Glutamatergic neuron (in vitro differentiated cells): Measurements from ENCODE around the gene EXOSC5. TPM values are rescaled to one million over a fixed set of nuclear protein-coding genes. Genes with fewer than 3 reads are reported as not detected.
"Not testable (repeated sequence)": the region's sequence is repeated elsewhere in the genome, so short reads cannot be mapped to it uniquely, and the experiment has no call there.

Source experiments
- DNase-seq: peaks from one replicate; pipeline ENCODE4 v3.0.0; 2022
- H3K27ac Mint-ChIP-seq: one replicate; pipeline ENCODE4 v1.8.0; 2020; ENCODE audit warnings: mild to moderate bottlenecking, mixed read lengths, inconsistent platforms; ENCODE audit not compliant: unreplicated experiment
- H3K27me3 Mint-ChIP-seq: one replicate; pipeline ENCODE4 v1.8.0; 2020; ENCODE audit warnings: mild to moderate bottlenecking, moderate library complexity, mixed read lengths, inconsistent platforms; ENCODE audit not compliant: unreplicated experiment
- H3K36me3 Mint-ChIP-seq: one replicate; pipeline ENCODE4 v1.8.0; 2020; ENCODE audit warnings: mild to moderate bottlenecking, mixed read lengths, inconsistent platforms; ENCODE audit not compliant: unreplicated experiment
- H3K4me1 Mint-ChIP-seq: one replicate; pipeline ENCODE4 v1.8.0; 2020; ENCODE audit warnings: mild to moderate bottlenecking, low read depth, mixed read lengths, inconsistent platforms; ENCODE audit not compliant: unreplicated experiment
- H3K4me3 Mint-ChIP-seq: one replicate; pipeline ENCODE4 v1.8.0; 2020; ENCODE audit warnings: mild to moderate bottlenecking, mixed read lengths, inconsistent platforms; ENCODE audit not compliant: unreplicated experiment
- H3K9me3 Mint-ChIP-seq: one replicate; pipeline ENCODE4 v1.8.0; 2020; ENCODE audit warnings: mild to moderate bottlenecking, moderate library complexity, mixed read lengths, inconsistent platforms; ENCODE audit not compliant: unreplicated experiment
- CTCF ChIP-seq: fragments of 200-600 bp; sonication (generic); IDR thresholded peaks from one replicate; pipeline ENCODE4 v1.5.0; 2021; ENCODE audit not compliant: partially characterized antibody, unreplicated experiment
- total RNA-seq: library from RNA; stranded (reverse); fragmentation: NEBNext Ultra II Directional; extraction: Animal tissue kit (Norgen Biotek cat#: 25700); gene quantifications from one replicate; pipeline ENCODE4 v1.2.1, GENCODE V29; 2021; ENCODE audit not compliant: unreplicated experiment

Gene EXOSC5
- total RNA-seq, 1 donor from 2014 or later, result 18.2 TPM

GRCh38 chr19:41351339-41352245, 45.6 kb downstream of the EXOSC5 start:
- Mint-ChIP-seq H3K36me3 (peaks cover 5% of the 10 kb centered on the region), H3K4me3 (peak overlapping the region; percentile 99), H3K9me3 (peaks cover 12% of the 10 kb centered on the region), H3K27ac (no peak overlapping the region), H3K4me1 (peaks cover 9% of the 10 kb centered on the region), H3K27me3 (peaks cover 20% of the 10 kb centered on the region)
- peak; percentile 45 for DNase-seq
- no peak for TF ChIP-seq CTCF

- peaks cover 18% of the 10 kb centered on the region for H3K27me3 Mint-ChIP-seq
- H3K27ac Mint-ChIP-seq, result peak overlapping the region; percentile 35
- peaks cover 12% of the 10 kb centered on the region for H3K9me3 Mint-ChIP-seq
- peaks cover 9% of the 10 kb centered on the region for H3K4me1 Mint-ChIP-seq
- peak overlapping the region; percentile 91 for H3K4me3 Mint-ChIP-seq
- DNase-seq, result no peak
- peaks cover 5% of the 10 kb centered on the region for H3K36me3 Mint-ChIP-seq
- no peak for TF ChIP-seq CTCF
These were observed 46.3 kb downstream of the EXOSC5 start for GRCh38 chr19:41350735-41351338.

GRCh38 chr19:41346916-41347315, 50.2 kb downstream of the EXOSC5 start:
- H3K4me3 Mint-ChIP-seq, H3K27ac Mint-ChIP-seq, H3K4me1 Mint-ChIP-seq, DNase-seq, H3K9me3 Mint-ChIP-seq, H3K36me3 Mint-ChIP-seq: not testable (repeated sequence)
- H3K27me3 Mint-ChIP-seq, result peaks cover 12% of the 10 kb centered on the region

- DNase-seq, result no peak
- Mint-ChIP-seq H3K27me3 (peaks cover 6% of the 10 kb centered on the region), H3K4me1 (no peaks in the 10 kb centered on the region), H3K4me3 (no peak overlapping the region), H3K27ac (no peak overlapping the region), H3K36me3 (no peaks in the 10 kb centered on the region), H3K9me3 (no peaks in the 10 kb centered on the region)
- no peak for TF ChIP-seq CTCF
These were observed 53.0 kb downstream of the EXOSC5 start for GRCh38 chr19:41344162-41344561.

- no peak overlapping the region for H3K27ac Mint-ChIP-seq
- H3K27me3 Mint-ChIP-seq, result peaks cover 8% of the 10 kb centered on the region
- no peak overlapping the region for H3K4me3 Mint-ChIP-seq
- no peaks in the 10 kb centered on the region for H3K9me3 Mint-ChIP-seq
- H3K36me3 Mint-ChIP-seq, result no peaks in the 10 kb centered on the region
- no peaks in the 10 kb centered on the region for H3K4me1 Mint-ChIP-seq
- TF ChIP-seq CTCF, result no peak
- no peak for DNase-seq
These were observed 55.3 kb downstream of the EXOSC5 start for GRCh38 chr19:41341669-41342490.
